Panc1 (cell line): ENCODE results near the gene C15orf62. TPM values are rescaled to one million over a fixed set of nuclear protein-coding genes. Genes with fewer than 3 reads are reported as not detected.

Source experiments
- ATAC-seq: fragments of 200-7000 bp; cut with Tn5 transposase; 2 replicates; pipeline ENCODE4 v1.9.1; 2020; ENCODE audit warnings: mild to moderate bottlenecking, moderate library complexity
- BruUV-seq: library from RNA; stranded (reverse); fragments of 400-500 nt; replicated peaks from 2 replicates; lab custom pipeline; 2021; lab: Mats Ljungman, UMichigan
- CTCF ChIA-PET: fragments of 300-600 bp; sonication (Branson Sonifier 250); formaldehyde crosslinking; loops from one replicate; lab custom pipeline; 2022; ENCODE audit warnings: antibody characterized with exemption; lab: Charles Lee
- POLR2A ChIA-PET: fragments of 300-600 bp; sonication (Branson Sonifier 250); formaldehyde crosslinking; loops from one replicate; lab custom pipeline; 2022; ENCODE audit warnings: antibody characterized with exemption; lab: Charles Lee
- DNase-seq: peaks from one replicate; pipeline ENCODE4 v3.0.0-alpha.2; 2010; ENCODE audit warnings: low read depth, low spot score
- H3K27ac ChIP-seq: 2 replicates; pipeline ENCODE4 v1.5.1; 2011; ENCODE audit warnings: mild to moderate bottlenecking, low read length, inconsistent platforms
- H3K27me3 ChIP-seq: fragments of 200-500 bp; sonication (Bioruptor generic); 2 replicates; pipeline ENCODE4 v1.6.0; 2014; ENCODE audit warnings: low read length, inconsistent platforms; ENCODE audit not compliant: control insufficient read depth, insufficient read depth
- H3K36me3 ChIP-seq: fragments of 200-500 bp; sonication (Bioruptor generic); 2 replicates; pipeline ENCODE4 v1.5.1; 2014; ENCODE audit warnings: inconsistent platforms, mild to moderate bottlenecking, low read length, moderate library complexity; ENCODE audit not compliant: control insufficient read depth, insufficient read depth
- H3K4me1 ChIP-seq: 2 replicates; pipeline ENCODE4 v1.5.1; 2011; ENCODE audit warnings: inconsistent platforms, mild to moderate bottlenecking, low read length, moderate library complexity; ENCODE audit not compliant: control insufficient read depth, insufficient read depth
- H3K4me3 ChIP-seq, 2 experiments: 2 replicates each; pipeline ENCODE4 v1.5.1; 2011 to 2012; ENCODE audit warnings: low read depth in 2 of 2, low read length in 2 of 2, mild to moderate bottlenecking in 2 of 2, inconsistent platforms in 1 of 2, moderate library complexity in 1 of 2
- H3K9me3 ChIP-seq: fragments of 200-500 bp; sonication (Bioruptor generic); 2 replicates; pipeline ENCODE4 v1.5.1; 2014; ENCODE audit warnings: low read depth, mild to moderate bottlenecking, inconsistent platforms, low read length, moderate library complexity; ENCODE audit not compliant: control insufficient read depth, insufficient read depth
- CTCF ChIP-seq: fragments of 450-650 bp; IDR thresholded peaks from 2 replicates; pipeline ENCODE4 v1.5.1; 2017; ENCODE audit warnings: mild to moderate bottlenecking
- POLR2AphosphoS5 ChIP-seq: IDR thresholded peaks from 2 replicates; pipeline ENCODE4 v1.6.1; 2012; ENCODE audit warnings: mild to moderate bottlenecking, low read depth, low read length, moderate library complexity
- REST ChIP-seq, 2 experiments: IDR thresholded peaks; 2 replicates each; pipeline ENCODE4 v1.6.1; 2011 to 2012; ENCODE audit warnings: low read depth in 2 of 2, control low read depth in 1 of 2, low read length in 1 of 2, mild to moderate bottlenecking in 1 of 2, moderate library complexity in 1 of 2; ENCODE audit not compliant: insufficient read depth in 1 of 2
- SIN3A ChIP-seq: IDR thresholded peaks from 2 replicates; pipeline ENCODE4 v1.6.1; 2012; ENCODE audit warnings: low read depth, mild to moderate bottlenecking, low read length, moderate library complexity, borderline replicate concordance; ENCODE audit not compliant: insufficient read depth
- TCF7L2 ChIP-seq: IDR thresholded peaks from 2 replicates; pipeline ENCODE4 v1.6.1; 2011; ENCODE audit warnings: mild to moderate bottlenecking, low read depth, low read length, inconsistent platforms
- in situ Hi-C: cut with HindIII; loops from 2 replicates; pipeline ENCODE4 v1.10.0; 2016; ENCODE audit warnings: low sequenced_read_pairs, low pct_unique_long_range_greater_than_20kb
- intact Hi-C: fragments of 100-400 bp; cut with micrococcal nuclease; formaldehyde crosslinking; loops from one replicate; pipeline ENCODE4 v1.10.0; 2022; ENCODE audit not compliant: unreplicated experiment
- total RNA-seq: library from RNA; stranded (reverse); gene quantifications from one replicate; pipeline ENCODE4 v1.2.1, GENCODE V29; 2021; ENCODE audit not compliant: unreplicated experiment

The C15orf62 gene
- total RNA-seq, 1 experiment from 2014 or later: 0.33 TPM

- no peak overlapping the region for H3K4me3 ChIP-seq
- no peak for DNase-seq
- H3K4me1 ChIP-seq: no peaks in the 10 kb centered on the region
- no peaks in the 10 kb centered on the region for H3K27me3 ChIP-seq
- POLR2A ChIA-PET: no interaction called here
- no TSS peak for BruUV-seq
- no peaks in the 10 kb centered on the region for H3K9me3 ChIP-seq
- no peak overlapping the region for H3K27ac ChIP-seq
- CTCF ChIA-PET: no interaction called here
- intact Hi-C loops: no loop called here
- TF ChIP-seq POLR2AphosphoS5 (no peak), CTCF (no peak), TCF7L2 (no peak), SIN3A (no peak), REST (IDR thresholded peaks at IDR 0.05; ENCODE audit: insufficient read depth in 1 of 2, low read depth in 2 of 2, low read length in 1 of 2) (no peak)
- H3K36me3 ChIP-seq: no peaks in the 10 kb centered on the region
- ATAC-seq: no peak
- in situ Hi-C loops: no loop called here
Measured at GRCh38 chr15:40722354-40722753, 47.4 kb upstream of the C15orf62 start.

GRCh38 chr15:40722934-40723333 lies 46.8 kb upstream of the C15orf62 start:
- Histone ChIP-seq H3K4me3 (no peak overlapping the region), H3K4me1 (no peaks in the 10 kb centered on the region), H3K9me3 (no peaks in the 10 kb centered on the region), H3K36me3 (no peaks in the 10 kb centered on the region), H3K27ac (no peak overlapping the region), H3K27me3 (no peaks in the 10 kb centered on the region)
- CTCF ChIA-PET: interaction anchor here (0.6 kb wide), 1 partner anchor 71 kb away, joined by 3 read pairs; no protein-coding TSS in a partner anchor
- in situ Hi-C loops (no loop called here), intact Hi-C loops (no loop called here)
- ATAC-seq (no peak), DNase-seq (no peak)
- no TSS peak for BruUV-seq
- TF ChIP-seq POLR2AphosphoS5 (no peak), SIN3A (no peak), REST (IDR thresholded peaks at IDR 0.05; ENCODE audit: insufficient read depth in 1 of 2, low read depth in 2 of 2, low read length in 1 of 2) (no peak), TCF7L2 (no peak), CTCF (no peak)
- POLR2A ChIA-PET: no interaction called here
